HCT116 (cell line): ENCODE measurements around the gene ZNF691. TPM values are rescaled to one million over a fixed set of nuclear protein-coding genes. Genes with fewer than 3 reads are reported as not detected.

ENCODE experiments used
- ATAC-seq: fragments of 200-7000 bp; cut with Tn5 transposase; 2 replicates; pipeline ENCODE4 v1.9.1; 2020; ENCODE audit warnings: mild to moderate bottlenecking, moderate library complexity
- BruUV-seq: library from RNA; stranded (reverse); fragments of 400-500 nt; replicated peaks from 2 replicates; lab custom pipeline; 2021; lab: Mats Ljungman, UMichigan
- CTCF ChIA-PET: fragments of 300-600 bp; sonication (Branson Sonifier 250); formaldehyde crosslinking; loops from one replicate; lab custom pipeline; 2021; ENCODE audit warnings: antibody characterized with exemption; lab: Charles Lee
- POLR2A ChIA-PET: fragments of 300-600, 350-600 bp; sonication (Branson Sonifier 250); formaldehyde crosslinking; loops from one replicate; lab custom pipeline; 2021; ENCODE audit warnings: antibody characterized with exemption; lab: Charles Lee
- RAD21 ChIA-PET, 2 experiments: fragments of 300-600 bp; sonication (Branson Sonifier 250); formaldehyde crosslinking; loops; one replicate each; lab custom pipeline; 2023; ENCODE audit warnings: low total read pairs in 2 of 2; ENCODE audit not compliant: uncharacterized antibody in 2 of 2, unreplicated experiment in 2 of 2, low non-redundant PET in 1 of 2; lab: Charles Lee
- DNase-seq: peaks from one replicate; pipeline ENCODE4 v3.0.0-alpha.2; 2010; ENCODE audit warnings: low read depth, low spot score
- H2AFZ ChIP-seq: fragments of 200-600 bp; shearing (Covaris generic), sonication (generic); 2 replicates; pipeline ENCODE4 v1.6.1; 2017; ENCODE audit warnings: low read depth, mixed run types, mixed read lengths, antibody characterized with exemption, low read length; ENCODE audit not compliant: poor library complexity, severe bottlenecking
- H3K27ac ChIP-seq: 2 replicates; pipeline ENCODE4 v1.5.1; 2012; ENCODE audit warnings: low read depth, low read length
- H3K27me3 ChIP-seq: fragments of 200-600 bp; sonication (generic); 2 replicates; pipeline ENCODE4 v1.6.1; 2016; ENCODE audit warnings: mixed run types, low read length, mixed read lengths; ENCODE audit not compliant: insufficient read depth
- H3K36me3 ChIP-seq, 2 experiments: fragments of 200-500 bp in 1 of 2; fragments of 200-600 bp in 1 of 2; sonication (Bioruptor generic) in 1 of 2; sonication (generic) in 1 of 2; 2 replicates each; pipeline versions ENCODE4 v1.5.1 to v1.6.1; 2014 to 2016; ENCODE audit warnings: low read length in 2 of 2, inconsistent platforms in 1 of 2, mixed read lengths in 1 of 2, mixed run types in 1 of 2; ENCODE audit not compliant: insufficient read depth in 2 of 2, control insufficient read depth in 1 of 2
- H3K4me1 ChIP-seq, 2 experiments: fragments of 200-600 bp in 1 of 2; sonication (generic) in 1 of 2; 2 replicates each; pipeline versions ENCODE4 v1.5.1 to v1.6.1; 2012 to 2017; ENCODE audit warnings: low read length in 2 of 2, inconsistent platforms in 1 of 2, mild to moderate bottlenecking in 1 of 2, mixed read lengths in 1 of 2, mixed run types in 1 of 2, moderate library complexity in 1 of 2; ENCODE audit not compliant: insufficient read depth in 2 of 2, control insufficient read depth in 1 of 2
- H3K4me2 ChIP-seq: fragments of 200-600 bp; sonication (generic); 2 replicates; pipeline ENCODE4 v1.6.1; 2017; ENCODE audit warnings: mixed run types, low read length, mixed read lengths
- H3K4me3 ChIP-seq, 2 experiments: fragments of 200-600 bp in 1 of 2; sonication (generic) in 1 of 2; replicated peaks in 1 of 2; 2 replicates each; pipeline ENCODE4 v1.5.1; 2011 to 2016; ENCODE audit warnings: low read length in 2 of 2, control low read depth in 1 of 2, low read depth in 1 of 2, mild to moderate bottlenecking in 1 of 2, mixed read lengths in 1 of 2, mixed run types in 1 of 2
- H3K79me2 ChIP-seq: fragments of 200-600 bp; sonication (generic); 2 replicates; pipeline ENCODE4 v1.6.1; 2017; ENCODE audit warnings: mild to moderate bottlenecking, mixed run types, low read length, moderate library complexity, mixed read lengths; ENCODE audit not compliant: insufficient read depth
- H3K9ac ChIP-seq: fragments of 200-600 bp; sonication (generic); 2 replicates; pipeline ENCODE4 v1.6.1; 2016; ENCODE audit warnings: low read length, mixed read lengths
- H3K9me2 ChIP-seq: fragments of 200-600 bp; sonication (generic), shearing (Covaris generic); 2 replicates; pipeline ENCODE4 v1.6.1; 2017; ENCODE audit warnings: mixed run types, mild to moderate bottlenecking, moderate library complexity; ENCODE audit not compliant: insufficient read depth
- H3K9me3 ChIP-seq, 2 experiments: fragments of 200-500 bp in 1 of 2; fragments of 200-600 bp in 1 of 2; sonication (Bioruptor generic) in 1 of 2; sonication (generic) in 1 of 2; 2 replicates each; pipeline ENCODE4 v1.6.1; 2014 to 2017; ENCODE audit warnings: low read length in 2 of 2, mixed read lengths in 2 of 2, inconsistent platforms in 1 of 2, low read depth in 1 of 2, mild to moderate bottlenecking in 1 of 2, mixed run types in 1 of 2, moderate library complexity in 1 of 2; ENCODE audit not compliant: control insufficient read depth in 1 of 2, insufficient read depth in 1 of 2
- H4K20me1 ChIP-seq: fragments of 200-600 bp; sonication (generic), shearing (Covaris generic); 2 replicates; pipeline ENCODE4 v1.6.1; 2017; ENCODE audit warnings: mixed run types, mild to moderate bottlenecking, moderate library complexity; ENCODE audit not compliant: insufficient read depth
- CEBPB ChIP-seq: IDR thresholded peaks from 2 replicates; pipeline ENCODE4 v1.6.1; 2012; ENCODE audit warnings: low read depth
- EZH2 ChIP-seq: fragments of 200-600 bp; sonication (generic); IDR thresholded peaks from 2 replicates; pipeline ENCODE4 v1.6.1; 2017; ENCODE audit warnings: antibody characterized with exemption, mixed run types
- EZH2phosphoT487 ChIP-seq: fragments of 200-600 bp; IDR thresholded peaks from 2 replicates; pipeline ENCODE4 v1.6.1; 2018; ENCODE audit warnings: antibody characterized with exemption, borderline replicate concordance
- FOSL1 ChIP-seq: IDR thresholded peaks from 2 replicates; pipeline ENCODE4 v1.6.1; 2012; ENCODE audit warnings: low read depth
- MAX ChIP-seq: IDR thresholded peaks from 2 replicates; pipeline ENCODE4 v1.6.1; 2012
- POLR2AphosphoS5 ChIP-seq: IDR thresholded peaks from 2 replicates; pipeline ENCODE4 v1.6.1; 2011; ENCODE audit warnings: mild to moderate bottlenecking, low read depth, low read length, moderate library complexity
- REST ChIP-seq: IDR thresholded peaks from 2 replicates; pipeline ENCODE4 v1.6.1; 2012; ENCODE audit warnings: low read depth
- SP1 ChIP-seq: IDR thresholded peaks from 2 replicates; pipeline ENCODE4 v1.6.1; 2012; ENCODE audit warnings: low read depth
- TCF7L2 ChIP-seq: IDR thresholded peaks from 2 replicates; pipeline ENCODE4 v1.7.0; 2011; ENCODE audit warnings: borderline replicate concordance, inconsistent platforms; ENCODE audit not compliant: insufficient read depth, insufficient read length; ENCODE audit errors: extremely low read depth
- intact Hi-C: fragments of 100-400 bp; cut with micrococcal nuclease; formaldehyde crosslinking; loops from 2 replicates; pipeline ENCODE4 v1.10.0; 2022
- total RNA-seq: library from RNA; stranded (reverse); gene quantifications from one replicate; pipeline ENCODE4 v1.2.1, GENCODE V29; 2021; ENCODE audit not compliant: unreplicated experiment

The ZNF691 gene
- total RNA-seq, 1 experiment from 2014 or later = 11.1 TPM

GRCh38 chr1:42820813-42821212 is 25.6 kb upstream of the ZNF691 start:
- no peak overlapping the region for H3K4me3 ChIP-seq
- CTCF ChIA-PET = interaction anchor here (0.9 kb wide), 1 partner anchor 253 kb away, joined by 3 read pairs; no protein-coding TSS in a partner anchor
- intact Hi-C loops = no loop called here
- DNase-seq (no peak), ATAC-seq (no peak)
- no TSS peak for BruUV-seq
- TF ChIP-seq MAX = no peak
- no peak for TF ChIP-seq EZH2phosphoT487
- no peak for TF ChIP-seq SP1
- no peak for TF ChIP-seq FOSL1
- no peak for TF ChIP-seq CEBPB
- no peak for TF ChIP-seq EZH2
- TF ChIP-seq TCF7L2 = no peak
- no peak for TF ChIP-seq REST
- TF ChIP-seq POLR2AphosphoS5 = no peak
- no peaks in the 10 kb centered on the region for H3K36me3 ChIP-seq
- RAD21 ChIA-PET = no interaction called here
- H3K4me1 ChIP-seq = peaks cover 30 to 48% of the 10 kb centered on the region in 2 experiments
- H3K9me3 ChIP-seq = no peaks in the 10 kb centered on the region
- H3K27ac ChIP-seq = no peak overlapping the region
- no peak overlapping the region for H3K9ac ChIP-seq
- no peaks in the 10 kb centered on the region for H3K27me3 ChIP-seq
- H2AFZ ChIP-seq = no peak overlapping the region
- H3K79me2 ChIP-seq = 0 out of 2 replicates have a peak, but pooled peaks cover 2% of the 10 kb centered on the region
- POLR2A ChIA-PET = interaction anchor here (0.8 to 1.1 kb wide), 2 partner anchors 11 to 26 kb away, joined by 3 read pairs; partner anchors contain the start of gene ZNF691
- no peak overlapping the region for H3K4me2 ChIP-seq
- no peaks in the 10 kb centered on the region for H4K20me1 ChIP-seq
- H3K9me2 ChIP-seq = no peaks in the 10 kb centered on the region
